OCI-LY3 (cell line): ENCODE measurements around the gene PPP2R1B.

Experiments used
- EZH2phosphoT487 ChIP-seq: fragments of 200-600 bp; shearing (Covaris generic); IDR thresholded peaks from 2 replicates; pipeline ENCODE4 v1.6.1; 2018; ENCODE audit warnings: antibody characterized with exemption, mixed run types, low read depth
- TF ChIP-seq, protein P1 (sequence below): fragments of 200-600, 300-600 bp; sonication (generic); IDR thresholded peaks from 2 replicates; pipeline ENCODE4 v1.5.1; 2014; ENCODE audit warnings: antibody characterized with exemption, low read length, low read depth

DNA sequence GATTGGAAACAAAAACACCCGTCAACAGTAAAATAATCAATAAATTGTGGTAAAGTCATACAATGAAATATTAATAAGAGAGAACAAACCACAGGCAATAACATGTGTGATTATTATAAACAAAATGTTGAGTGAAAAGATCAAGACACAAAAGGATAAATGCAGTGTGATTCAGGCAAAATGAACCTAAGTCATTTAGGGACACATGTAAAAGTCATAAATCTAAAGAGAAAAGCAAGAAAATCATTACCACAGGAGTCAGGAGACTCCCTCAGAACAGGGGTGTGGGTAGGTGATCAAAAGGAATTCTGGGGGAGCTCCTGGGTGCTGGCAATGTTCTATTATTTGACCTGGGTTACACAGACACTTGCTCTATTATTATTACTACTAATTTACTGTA lies 47.9 kb upstream of the PPP2R1B start:
- TF ChIP-seq EZH2phosphoT487 = no peak
- TF ChIP-seq, protein P1, sequence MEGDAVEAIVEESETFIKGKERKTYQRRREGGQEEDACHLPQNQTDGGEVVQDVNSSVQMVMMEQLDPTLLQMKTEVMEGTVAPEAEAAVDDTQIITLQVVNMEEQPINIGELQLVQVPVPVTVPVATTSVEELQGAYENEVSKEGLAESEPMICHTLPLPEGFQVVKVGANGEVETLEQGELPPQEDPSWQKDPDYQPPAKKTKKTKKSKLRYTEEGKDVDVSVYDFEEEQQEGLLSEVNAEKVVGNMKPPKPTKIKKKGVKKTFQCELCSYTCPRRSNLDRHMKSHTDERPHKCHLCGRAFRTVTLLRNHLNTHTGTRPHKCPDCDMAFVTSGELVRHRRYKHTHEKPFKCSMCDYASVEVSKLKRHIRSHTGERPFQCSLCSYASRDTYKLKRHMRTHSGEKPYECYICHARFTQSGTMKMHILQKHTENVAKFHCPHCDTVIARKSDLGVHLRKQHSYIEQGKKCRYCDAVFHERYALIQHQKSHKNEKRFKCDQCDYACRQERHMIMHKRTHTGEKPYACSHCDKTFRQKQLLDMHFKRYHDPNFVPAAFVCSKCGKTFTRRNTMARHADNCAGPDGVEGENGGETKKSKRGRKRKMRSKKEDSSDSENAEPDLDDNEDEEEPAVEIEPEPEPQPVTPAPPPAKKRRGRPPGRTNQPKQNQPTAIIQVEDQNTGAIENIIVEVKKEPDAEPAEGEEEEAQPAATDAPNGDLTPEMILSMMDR = no peak
